MM.1S (cell line): ENCODE data around the gene ITFG1.

Source experiments
- CTCF ChIP-seq: fragments of 300-600 bp; sonication (generic); IDR thresholded peaks from 2 replicates; pipeline ENCODE4 v1.5.1; 2016; ENCODE audit warnings: antibody characterized with exemption, low read length, mixed read lengths
- EZH2 ChIP-seq: fragments of 300-600 bp; sonication (generic); optimal IDR thresholded peaks from 2 replicates; pipeline ENCODE3; 2017; ENCODE audit warnings: low read depth, mild to moderate bottlenecking, antibody characterized with exemption, low read length, mixed read lengths
- EZH2phosphoT487 ChIP-seq: fragments of 300-600 bp; sonication (generic); IDR thresholded peaks from 2 replicates; pipeline ENCODE4 v1.6.1; 2018; ENCODE audit warnings: antibody characterized with exemption, low read length

GRCh38 chr16:47507701-47508100, 46.8 kb upstream of the ITFG1 start:
- no peak for TF ChIP-seq EZH2phosphoT487
- no peak for TF ChIP-seq EZH2
- no peak for TF ChIP-seq CTCF
